Hindlimb muscle (tissue), 1 donor: ENCODE data around the gene HIVEP3. TPM values are rescaled to one million over a fixed set of nuclear protein-coding genes. Genes with fewer than 3 reads are reported as not detected.
"Not testable (repeated sequence)": the region's sequence is repeated elsewhere in the genome, so short reads cannot be mapped to it uniquely, and the experiment has no call there.

Source experiments
- DNase-seq: peaks from one replicate; pipeline ENCODE4 v3.0.0-alpha.2; 2013
- polyA plus RNA-seq: library from polyadenylated mRNA; unstranded; fragments of 120-200 nt; gene quantifications from one replicate; pipeline ENCODE4 v1.2.1, GENCODE V29; 2013; ENCODE audit not compliant: insufficient read length

The HIVEP3 gene
- polyA plus RNA-seq, 1 donor = 3.1 TPM

DNA sequence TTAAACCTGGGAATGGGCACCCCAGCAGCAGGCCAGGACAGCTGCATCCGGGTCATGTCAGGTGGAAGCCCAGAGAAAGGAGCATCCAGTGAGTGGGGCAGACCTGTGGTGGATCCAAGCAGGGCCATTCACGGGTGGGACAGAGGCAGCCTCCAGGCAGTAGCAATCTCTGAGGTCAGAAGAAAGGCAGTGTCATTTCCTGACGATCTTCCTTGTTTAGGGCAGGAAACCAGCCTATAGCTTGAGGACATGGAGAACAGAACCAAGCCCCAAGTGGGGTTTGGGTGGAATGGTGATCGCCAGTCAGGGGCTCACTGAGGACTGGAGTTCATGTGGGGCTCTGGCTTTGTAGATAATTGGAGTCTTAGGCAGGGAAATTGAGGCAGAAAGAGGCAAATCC is 209.4 kb downstream of the HIVEP3 start:
- no peak for DNase-seq

DNA sequence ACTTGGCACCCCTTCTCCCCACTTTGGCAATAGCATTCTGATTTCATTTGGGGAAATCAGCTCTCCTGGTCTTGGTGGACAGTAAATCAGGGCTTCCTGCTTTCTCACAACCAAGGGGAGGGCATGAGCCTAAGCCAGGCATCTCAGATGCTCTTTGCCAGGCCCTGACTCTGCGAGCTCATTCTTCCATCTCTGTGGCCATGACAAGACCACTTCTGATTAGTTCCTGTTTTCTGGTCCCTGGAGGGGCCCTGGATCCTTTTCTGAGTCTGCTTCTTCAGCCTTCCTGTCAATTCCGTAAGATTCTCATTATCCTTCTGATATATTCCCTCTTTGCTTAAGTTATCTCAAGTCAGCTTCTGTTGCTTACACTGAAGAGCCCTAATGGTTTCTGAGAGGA is 210.4 kb downstream of the HIVEP3 start:
- DNase-seq = no peak

DNA sequence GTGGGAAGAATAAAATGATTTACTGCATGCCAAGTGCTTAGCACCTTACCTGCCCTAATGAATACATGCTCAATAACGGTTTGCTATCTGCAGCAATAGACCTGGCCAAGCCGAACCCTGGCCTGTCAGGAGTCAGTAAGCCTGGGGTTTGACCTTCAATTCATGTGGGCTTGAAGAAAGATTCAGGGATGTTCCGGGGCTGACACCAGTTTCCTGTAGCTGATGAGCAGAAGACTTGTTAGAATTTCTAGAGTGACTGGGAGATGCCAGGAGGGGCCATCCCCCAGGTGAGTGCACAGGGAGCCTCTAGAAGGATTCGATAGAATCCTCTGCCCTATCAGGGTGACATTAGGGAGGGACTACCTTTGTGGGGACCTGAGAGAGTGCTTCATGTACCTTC is 210.9 kb downstream of the HIVEP3 start:
- no peak for DNase-seq

DNA sequence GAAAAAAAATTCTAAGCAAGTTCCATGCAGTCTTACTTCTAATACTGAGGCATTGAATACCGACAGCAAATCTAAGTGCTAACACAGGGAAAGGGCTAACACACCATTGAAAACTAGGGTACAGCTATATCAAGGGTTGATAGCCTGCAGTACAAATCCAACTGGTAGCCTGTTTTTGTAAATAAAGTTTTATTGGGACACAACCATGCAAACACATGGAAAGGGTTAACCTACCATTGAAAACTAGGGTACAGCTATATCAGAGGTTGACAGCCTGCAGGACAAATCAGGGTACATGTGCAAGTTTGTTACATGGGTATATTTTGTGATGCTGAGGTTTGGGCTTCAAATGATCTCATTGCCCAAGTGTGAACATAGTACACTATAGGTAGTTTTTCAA is 212.9 kb downstream of the HIVEP3 start:
- DNase-seq = no peak

DNA sequence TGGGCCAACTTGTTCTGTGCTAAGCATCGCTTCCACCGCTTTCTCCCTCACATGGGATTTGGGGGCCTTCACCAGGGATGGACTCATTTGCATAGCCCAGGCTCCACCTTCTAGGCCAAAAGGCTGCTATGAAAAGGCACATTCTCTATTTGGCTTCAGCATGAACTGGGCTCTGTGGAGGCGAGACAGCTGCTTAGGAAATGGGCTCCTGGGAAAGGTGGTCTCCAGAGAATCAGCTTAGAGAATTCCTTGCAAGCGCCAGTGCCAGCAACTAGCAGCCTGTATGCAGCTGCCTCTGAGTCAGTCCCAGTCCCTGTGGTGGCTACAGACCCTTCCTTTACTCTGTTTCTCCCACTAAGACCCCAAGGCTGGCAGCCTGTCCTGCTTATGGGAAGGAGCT is 214.5 kb downstream of the HIVEP3 start:
- DNase-seq = no peak

DNA sequence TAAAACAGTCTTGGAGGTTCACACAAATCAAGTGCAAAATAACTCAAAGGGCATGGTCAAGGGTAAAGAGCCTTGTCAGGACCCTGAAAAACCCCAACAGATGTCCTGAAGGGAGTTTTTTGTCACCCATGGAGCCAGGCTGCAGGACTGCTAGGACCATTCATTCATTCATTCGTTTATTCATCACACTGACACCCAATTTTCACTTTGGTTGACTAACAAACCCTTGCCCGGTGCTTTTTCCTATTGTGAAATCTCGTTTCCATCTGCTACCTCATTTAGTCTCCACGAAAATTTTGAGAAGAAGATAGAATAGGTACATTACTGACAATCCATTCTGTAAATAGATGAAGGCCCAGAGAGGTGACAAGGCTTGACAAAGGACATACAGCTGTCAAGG is 216.0 kb downstream of the HIVEP3 start:
- no peak for DNase-seq

DNA sequence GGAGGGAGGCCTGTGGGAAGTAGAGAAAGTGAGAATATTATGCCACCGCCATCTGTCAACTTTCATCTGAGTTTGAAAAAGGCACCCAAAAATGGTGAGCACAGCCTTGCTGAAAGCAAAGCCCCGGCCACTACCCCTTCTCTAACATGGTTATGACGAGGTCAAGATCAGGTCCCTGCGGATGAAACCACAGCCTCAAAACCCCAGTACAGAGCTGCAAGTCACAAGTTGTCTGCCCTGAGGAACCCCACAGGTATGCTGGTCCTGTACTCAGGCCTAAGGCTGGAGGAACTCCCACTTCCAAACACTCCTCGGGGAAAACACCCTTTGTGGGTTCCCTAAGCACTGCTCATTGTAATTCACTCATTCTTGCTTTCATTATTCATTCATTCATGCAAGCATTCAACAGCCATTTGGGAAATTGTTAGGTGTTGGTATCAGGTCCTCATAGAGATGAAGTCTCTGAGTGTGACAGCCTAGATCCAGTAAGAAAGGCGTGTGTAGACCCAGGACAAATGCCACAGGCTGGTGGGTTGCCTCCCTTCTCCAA is 217.7 kb downstream of the HIVEP3 start:
- no peak for DNase-seq

DNA sequence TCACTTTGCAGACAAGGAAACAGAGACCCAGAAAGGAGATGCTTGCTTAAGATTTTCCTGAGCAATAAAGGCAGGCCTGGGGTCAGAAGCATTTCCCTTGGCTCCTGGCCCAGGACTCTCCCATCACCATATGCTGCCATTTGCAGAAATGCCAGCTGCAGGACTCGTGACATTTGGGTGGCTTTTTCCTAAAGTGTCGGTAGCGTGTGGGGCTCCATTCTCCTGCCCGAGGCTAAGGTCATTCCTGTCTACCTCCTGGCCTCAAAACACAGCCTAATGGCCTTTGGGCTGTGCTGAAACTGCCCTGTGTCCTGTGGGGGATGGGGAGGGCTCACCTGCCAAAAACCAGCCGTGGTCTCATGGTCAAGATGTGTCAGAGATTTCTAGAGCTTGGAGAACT is 218.1 kb downstream of the HIVEP3 start:
- no peak for DNase-seq

DNA sequence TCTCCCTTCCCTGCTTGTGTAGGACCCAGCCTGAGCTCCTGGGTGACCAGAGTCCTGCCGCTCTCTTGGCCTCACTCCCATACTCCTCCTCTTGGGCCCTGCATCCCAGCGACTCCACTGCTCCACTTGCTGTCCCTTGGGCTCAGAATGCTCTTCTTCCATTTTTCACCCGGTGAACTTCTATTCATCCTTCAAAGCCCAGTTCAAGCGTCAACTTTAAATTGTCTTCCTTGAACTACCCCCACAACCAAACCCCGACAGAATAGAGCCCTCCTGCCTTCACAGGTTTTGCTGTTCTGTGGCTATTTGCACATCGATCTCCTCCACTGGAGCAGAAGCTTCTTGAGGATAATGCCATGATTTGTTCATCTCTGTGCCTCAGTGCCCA is 218.9 kb downstream of the HIVEP3 start:
- DNase-seq = no peak

DNA sequence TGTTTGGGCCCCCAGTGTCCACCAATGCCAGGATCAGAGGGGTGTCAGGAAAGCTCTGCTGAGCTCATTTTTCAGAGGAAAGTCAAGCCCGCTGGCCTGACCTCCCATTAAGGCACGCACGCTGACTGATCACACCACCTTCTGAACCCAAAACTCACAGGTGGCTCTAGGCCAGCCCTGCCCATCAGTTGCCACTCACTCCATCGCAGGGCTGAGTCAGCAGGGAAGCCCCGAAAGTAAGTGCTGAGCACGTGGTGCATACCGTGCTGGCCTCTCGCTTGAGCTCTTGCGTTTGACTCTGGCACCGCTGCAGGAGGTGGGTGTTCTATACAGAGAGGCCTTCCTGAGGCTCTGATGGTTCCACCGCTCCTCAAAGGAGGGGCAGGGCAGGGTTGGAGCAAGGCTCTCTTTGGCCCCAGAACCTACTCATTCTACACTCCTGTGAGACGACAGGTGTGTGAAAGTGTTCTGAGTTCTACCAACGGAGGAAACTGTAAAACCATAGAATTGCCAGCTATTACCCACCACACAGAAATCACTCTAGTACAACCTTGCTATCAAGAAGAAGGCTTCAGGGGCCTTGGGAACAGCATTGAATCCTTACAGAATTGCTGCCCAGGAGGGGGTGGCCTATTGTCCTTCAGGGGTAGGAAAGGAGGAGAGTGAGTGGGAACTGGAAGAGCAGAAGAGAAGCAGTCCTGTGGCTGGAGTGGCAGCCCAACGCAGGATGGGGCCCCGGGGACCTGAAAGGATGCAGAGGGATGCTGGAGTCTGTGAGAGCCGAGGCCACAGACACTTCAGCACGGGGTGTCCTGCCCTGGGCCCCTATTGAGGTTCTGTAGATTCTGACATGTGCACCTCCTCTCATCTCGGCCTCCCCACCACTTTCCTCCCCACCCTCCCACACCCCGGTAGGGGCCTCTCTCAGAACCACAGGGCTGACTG is 219.5 kb downstream of the HIVEP3 start:
- DNase-seq = no peak

DNA sequence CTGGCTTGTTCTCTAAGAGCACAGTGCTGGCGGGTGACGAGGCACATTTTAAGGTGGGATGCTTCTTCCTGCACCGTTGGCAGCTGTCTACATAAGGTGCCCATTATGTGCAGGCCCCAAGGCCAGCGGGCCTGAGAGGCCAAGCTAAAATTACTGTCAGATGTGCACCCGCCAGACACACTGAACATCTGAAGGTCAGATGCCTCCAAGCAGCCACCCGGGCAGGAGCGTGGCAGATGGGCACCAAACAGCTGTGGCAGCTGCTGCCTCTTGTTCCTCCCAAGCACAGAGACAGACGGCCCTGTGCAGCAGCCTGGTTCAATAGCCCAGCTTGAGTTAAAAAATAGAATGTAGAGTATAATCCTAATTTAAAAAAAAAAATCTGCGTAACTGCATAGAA is 222.3 kb downstream of the HIVEP3 start:
- DNase-seq = no peak

DNA sequence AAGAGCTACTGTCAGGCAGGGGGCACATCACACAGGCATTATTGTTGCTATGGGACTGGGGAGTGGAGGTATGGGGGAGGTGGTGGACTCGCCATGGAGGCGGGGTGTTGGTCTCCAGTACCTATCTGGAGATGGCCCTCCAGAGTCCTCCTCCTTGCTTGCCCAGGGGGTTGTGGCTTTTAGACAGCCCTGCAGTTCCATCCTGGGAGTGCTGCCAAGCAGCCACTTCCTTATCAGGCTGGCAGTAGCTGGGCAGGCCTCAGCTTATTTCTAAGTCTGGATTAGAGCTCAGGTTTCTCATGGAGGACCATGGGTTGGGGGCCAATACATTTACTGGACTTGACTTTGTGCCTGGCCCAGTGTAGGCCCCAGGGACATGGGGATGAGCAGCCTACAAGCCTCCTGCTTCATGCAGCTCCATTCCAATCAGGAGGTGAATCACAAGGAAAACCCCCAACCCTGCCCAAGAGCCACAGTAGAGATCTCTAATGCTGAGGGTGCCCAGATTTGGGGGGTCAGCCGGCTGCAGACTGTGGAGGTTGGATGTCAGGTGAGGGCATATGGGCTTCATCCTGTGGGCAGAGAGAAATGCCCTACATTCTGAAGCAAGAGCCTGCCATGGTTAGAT is 223.5 kb downstream of the HIVEP3 start:
- no peak for DNase-seq

DNA sequence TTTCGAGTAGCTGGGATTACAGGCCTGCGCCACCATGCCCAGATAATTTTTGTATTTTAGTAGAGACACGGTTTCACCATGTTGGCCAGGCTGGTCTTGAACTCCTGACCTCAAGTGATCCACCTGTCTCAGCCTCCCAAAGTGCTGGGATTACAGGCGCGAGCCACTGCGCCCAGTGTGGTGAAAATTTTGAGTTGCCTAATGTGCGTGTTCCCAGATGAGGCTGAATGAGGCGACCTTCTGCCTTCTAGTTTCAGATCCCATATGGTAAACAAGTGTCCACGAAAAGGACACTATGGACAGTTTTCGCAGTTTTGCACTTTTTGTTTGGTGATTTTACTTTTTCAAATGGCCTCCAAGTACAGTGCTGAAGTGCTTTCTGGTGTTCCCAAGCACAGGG is 226.8 kb downstream of the HIVEP3 start:
- not testable (repeated sequence) for DNase-seq

DNA sequence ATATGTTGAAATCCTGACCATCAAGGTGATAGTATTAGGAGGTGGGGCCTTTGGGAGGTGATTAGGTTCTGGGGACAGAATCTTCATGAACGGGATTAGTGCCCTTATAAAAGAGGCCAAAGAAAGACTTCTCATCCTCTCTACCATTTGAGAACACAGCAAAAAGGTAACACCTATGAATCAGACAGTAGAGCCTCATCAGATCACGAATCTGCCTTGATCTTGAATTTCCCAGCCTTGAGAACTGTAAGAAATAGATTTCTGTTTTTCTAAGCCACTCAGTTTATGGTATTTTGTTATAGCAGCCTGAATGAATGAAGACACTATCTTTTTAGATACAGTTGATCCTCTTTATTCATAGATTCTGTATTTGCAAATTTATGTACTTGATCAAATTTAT is 227.3 kb downstream of the HIVEP3 start:
- no peak for DNase-seq

DNA sequence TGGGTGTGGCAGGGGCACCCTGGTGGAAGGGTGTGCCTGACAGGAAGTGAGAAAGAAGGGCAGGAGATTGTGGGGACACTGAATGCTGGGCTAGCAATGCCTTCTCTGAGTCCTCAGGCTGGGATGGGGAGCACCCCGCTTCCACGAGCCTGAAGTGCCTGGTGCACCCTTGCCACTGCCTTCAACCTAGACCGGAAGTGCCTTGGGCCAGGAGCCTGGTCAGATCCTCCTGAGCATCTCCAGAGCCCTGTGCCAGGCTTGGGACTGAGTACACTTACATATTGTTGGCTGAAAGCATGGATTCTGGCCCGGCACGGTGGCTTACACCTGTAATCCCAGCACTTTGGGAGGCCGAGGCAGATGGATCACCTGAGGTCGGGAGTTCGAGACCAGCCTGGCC is 228.4 kb downstream of the HIVEP3 start:
- no peak for DNase-seq

DNA sequence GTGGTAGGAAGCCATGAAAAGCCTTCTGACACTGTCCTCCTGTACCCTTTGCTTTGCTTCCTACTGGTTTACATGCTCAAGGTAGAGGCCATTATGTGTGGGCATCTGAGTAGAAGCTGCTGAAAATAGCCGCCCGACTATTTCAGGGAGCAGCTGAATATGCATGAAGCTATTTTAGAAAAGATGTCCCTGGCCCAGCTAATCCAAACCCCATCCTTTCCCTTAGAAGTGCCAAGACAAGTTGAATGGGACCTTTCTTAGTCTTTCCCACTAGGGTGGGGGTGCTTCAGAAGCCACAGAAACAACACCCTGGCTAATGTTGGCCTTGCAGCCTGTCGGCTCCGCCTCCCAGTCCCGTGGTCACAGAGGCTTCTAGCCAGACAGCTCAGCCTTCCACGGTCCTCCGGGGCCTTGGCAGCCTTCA is 229.2 kb downstream of the HIVEP3 start:
- no peak for DNase-seq

DNA sequence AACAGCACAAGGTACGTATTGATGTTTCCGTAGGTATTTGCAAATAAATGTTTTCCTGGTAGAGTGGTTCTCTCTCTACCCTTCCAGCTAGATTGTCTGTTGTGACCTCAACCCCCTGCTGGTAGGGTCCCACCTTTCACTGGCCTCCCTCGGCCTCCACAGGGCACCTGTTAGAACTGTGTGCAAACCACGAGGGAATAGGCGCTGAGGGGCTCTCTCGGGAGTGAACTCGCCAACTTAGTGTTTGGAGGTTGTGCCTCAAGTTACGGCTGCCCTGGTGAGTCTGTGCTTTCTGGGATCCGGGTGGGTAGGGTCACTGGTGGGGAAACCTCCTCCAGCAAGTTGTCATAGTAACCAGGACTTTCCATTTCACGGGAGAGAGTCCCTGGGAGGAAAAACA is 229.6 kb downstream of the HIVEP3 start:
- no peak for DNase-seq

DNA sequence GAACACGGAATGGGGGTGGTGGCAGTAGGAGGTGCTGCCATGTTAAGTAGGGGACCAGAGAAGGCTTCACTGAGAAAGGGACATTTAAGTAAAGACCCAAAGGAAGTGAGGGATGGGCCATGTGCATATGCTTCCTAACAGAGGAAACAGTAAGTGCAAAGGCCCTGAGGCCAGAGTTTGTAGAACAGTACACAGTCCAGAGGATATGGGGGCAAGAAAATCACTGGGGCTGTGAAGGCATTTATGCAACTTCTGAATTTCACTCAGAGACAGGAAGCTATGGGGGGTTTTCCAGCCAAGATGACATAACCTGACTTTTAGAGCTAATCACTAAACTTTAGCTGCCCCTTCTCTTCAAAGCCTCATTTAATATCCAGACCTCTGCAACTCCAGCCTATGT is 231.7 kb downstream of the HIVEP3 start:
- no peak for DNase-seq

DNA sequence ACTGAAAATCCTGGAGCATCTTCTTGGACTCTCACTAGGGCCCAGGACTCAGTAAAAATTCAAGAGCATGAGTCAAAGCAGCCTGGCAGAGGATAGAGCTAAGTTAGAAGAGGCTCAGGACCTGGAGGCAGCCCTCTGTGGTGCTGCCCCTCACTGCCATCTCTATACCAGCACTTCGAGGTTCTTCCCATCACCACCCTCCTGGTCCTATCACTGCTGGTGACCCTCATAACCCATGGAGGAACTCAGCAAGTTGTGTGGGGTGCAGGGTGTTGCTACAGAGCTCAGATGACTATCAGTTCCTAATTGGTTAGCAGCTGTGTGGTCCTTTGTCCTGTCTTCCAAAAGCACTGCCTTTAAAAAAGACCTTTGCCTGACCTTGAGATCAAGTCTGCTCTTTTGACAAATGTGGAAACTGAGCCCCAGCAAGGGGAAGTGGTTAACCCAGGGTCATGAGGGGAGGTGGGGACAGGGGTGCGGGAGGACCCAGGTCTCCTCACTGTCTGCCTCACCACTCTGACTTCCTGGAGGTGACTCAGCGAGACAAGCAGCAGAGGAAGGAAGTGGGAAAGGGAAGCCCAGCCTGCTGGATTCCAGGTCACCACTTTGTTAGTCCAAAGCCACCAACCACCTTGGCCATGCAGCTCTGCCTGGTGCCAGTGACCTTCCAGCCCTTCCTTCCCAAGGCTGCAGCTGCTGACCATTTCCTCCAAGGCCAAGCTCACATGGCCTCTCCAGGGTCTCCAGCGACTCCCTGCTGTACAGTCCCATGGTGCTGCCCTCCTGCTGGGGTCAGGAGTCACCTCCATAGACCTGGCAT is 234.8 kb downstream of the HIVEP3 start:
- no peak for DNase-seq

DNA sequence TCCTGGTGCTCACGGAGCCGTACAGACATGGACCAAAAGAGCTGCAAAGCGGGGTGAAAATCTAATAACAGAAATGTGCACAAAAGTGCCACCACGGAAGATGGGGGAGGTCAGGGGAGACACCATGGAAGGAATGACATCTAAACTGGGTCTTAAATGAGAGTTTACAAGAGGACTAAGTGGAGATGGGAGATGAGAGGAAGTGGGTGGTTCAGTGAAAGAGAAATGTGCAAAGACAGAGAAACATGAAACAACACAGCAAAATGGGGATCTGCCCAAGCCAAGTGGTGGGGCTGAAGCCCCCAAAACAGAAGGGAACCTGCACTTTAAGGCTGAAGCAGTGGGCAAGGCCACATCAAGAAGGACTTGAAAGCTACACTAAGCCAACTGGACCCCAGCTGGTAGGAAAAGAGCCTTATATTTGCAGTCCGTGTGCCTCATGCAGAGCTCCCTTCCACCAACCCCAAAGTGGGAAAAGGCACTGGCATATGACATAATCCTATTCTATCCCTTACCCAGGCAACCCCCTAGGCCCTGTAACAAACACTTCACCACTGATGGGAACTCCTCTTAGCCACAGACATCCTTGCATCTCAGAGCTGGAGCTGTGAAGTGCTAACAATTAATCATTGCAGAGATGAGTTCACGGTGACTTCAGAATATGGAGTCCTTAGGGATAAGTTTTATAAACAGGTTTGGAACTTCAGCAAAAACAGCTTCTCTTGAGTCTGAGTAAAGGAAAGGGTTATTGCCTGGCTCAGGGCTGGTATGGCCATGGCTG is 235.7 kb downstream of the HIVEP3 start:
- DNase-seq = no peak

DNA sequence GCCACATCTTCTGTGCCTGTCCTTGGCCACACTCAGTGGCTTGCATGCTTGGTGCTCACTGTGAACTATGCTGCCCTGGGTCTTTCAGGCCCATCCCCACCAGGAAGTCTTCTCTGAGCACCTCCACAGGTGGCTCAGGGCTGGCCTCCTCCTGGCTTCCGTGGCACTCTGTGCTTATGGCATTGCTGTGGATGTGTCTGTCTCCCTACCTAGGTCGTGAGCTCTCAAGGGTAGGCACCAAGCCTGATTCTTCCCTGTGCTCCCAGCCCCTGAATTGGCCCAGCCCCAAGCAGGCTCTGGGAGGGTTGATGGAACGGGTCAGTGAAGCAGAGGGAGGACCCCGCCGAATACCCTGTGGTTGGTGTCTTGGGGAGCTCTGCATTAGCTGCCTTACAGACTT is 236.6 kb downstream of the HIVEP3 start:
- no peak for DNase-seq
